Endothelial cell of umbilical vein (primary cell): ENCODE results near the gene HPRT1.

Source experiments
- CTCF ChIP-seq, 2 donors: IDR thresholded peaks; 1 replicate in 1 of 2; 2 replicates in 1 of 2; pipeline ENCODE4 v1.5.1; 2011; ENCODE audit warnings: low read length in 2 of 2, mild to moderate bottlenecking in 2 of 2, moderate library complexity in 2 of 2, control low read depth in 1 of 2, inconsistent platforms in 1 of 2, low read depth in 1 of 2; ENCODE audit not compliant: insufficient read depth in 1 of 2; ENCODE audit errors: extremely low read depth in 1 of 2
- EZH2 ChIP-seq: IDR thresholded peaks from 2 replicates; pipeline ENCODE4 v1.6.1; 2012; ENCODE audit warnings: borderline replicate concordance, low read depth, mild to moderate bottlenecking, moderate library complexity, low read length, inconsistent platforms; ENCODE audit not compliant: severe bottlenecking
- MYC ChIP-seq: IDR thresholded peaks from one replicate; pipeline ENCODE4 v1.6.1; 2011; ENCODE audit warnings: mild to moderate bottlenecking, low read depth, low read length
- POLR2A ChIP-seq: IDR thresholded peaks from 2 replicates; pipeline ENCODE4 v1.6.1; 2012; ENCODE audit warnings: low read depth, mild to moderate bottlenecking, control low read depth, low read length
- POLR2AphosphoS5 ChIP-seq: IDR thresholded peaks from 2 replicates; pipeline ENCODE4 v1.6.1; 2012; ENCODE audit warnings: low read depth, mild to moderate bottlenecking, control low read depth, low read length, moderate library complexity; ENCODE audit not compliant: insufficient read depth

- TF ChIP-seq POLR2A = no peak
- no peak for TF ChIP-seq CTCF (IDR thresholded peaks at IDR 0.05; ENCODE audit: extremely low read depth in 1 of 2, insufficient read depth in 1 of 2, low read depth in 1 of 2, low read length in 2 of 2)
- TF ChIP-seq POLR2AphosphoS5 = no peak
- TF ChIP-seq EZH2 = no peak
- TF ChIP-seq MYC = no peak
Observed at GRCh38 chrX:134472041-134472440, 12.1 kb downstream of the HPRT1 start.
